Measurements from ENCODE around the gene SLC8A1.
A peak's percentile ranks its signal among the peaks of the same experiment; 100 is the strongest.

The SLC8A1 gene

GRCh38 chr2:40260437-40260836 lies 191.5 kb downstream of the SLC8A1 start:
- no peak for DNase-seq

DNA sequence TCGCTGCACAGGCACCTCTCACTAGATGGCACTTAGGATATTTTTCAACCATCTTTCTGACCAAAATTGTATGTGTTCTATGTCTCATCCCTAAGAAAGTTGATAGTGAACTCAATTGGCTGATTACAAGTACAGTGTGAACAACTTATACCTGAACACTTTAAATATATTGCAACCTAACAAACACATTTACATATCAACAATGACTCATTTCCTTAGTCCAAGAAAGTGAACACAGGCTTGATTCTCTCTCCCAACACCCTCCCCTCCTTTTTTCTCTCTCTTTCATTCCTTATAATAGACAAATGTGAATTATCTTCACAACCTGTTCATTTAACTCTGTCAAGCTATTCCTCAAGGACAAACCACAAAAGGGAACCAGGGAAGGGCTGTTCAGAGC lies 192.0 kb downstream of the SLC8A1 start:
- no peak for DNase-seq

GRCh38 chr2:40258135-40258457 lies 193.8 kb downstream of the SLC8A1 start:
- DNase-seq = no peak

DNA sequence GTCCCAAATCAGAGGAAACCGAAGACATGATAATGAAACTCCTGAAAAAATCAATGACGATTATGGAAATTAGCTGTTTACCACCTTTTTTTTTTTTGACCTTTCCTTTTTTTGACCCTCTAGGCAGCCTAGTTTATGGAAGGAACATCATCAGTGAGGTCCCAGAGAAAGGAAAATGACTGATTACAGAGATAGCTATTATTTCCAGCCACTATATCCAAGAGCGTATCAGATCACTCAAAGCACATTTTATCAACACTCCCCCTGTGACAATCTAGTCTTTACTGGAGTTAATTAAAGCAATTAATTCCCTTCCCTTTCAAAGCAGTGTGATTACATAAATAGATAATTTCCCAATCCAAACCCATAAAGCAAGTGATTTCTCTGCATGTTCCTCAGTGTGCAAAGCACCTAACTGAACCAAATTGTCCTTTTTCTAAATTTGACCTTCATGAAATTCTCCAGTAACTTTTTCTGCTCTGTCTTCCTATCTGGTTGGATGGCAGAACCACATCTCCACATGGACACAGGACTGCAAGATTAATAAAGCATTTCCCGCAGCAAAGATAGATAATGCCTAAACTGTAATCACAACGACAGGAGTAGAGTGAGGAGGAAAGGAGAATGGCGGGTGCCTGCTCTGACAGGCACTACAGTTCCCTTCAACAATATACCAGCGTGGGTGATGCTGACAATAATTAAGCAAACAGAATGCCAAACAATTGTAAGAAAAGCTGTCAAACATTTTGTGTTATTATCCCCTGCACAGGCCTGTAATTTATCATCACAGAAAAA lies 194.4 kb downstream of the SLC8A1 start:
- DNase-seq = no peak

DNA sequence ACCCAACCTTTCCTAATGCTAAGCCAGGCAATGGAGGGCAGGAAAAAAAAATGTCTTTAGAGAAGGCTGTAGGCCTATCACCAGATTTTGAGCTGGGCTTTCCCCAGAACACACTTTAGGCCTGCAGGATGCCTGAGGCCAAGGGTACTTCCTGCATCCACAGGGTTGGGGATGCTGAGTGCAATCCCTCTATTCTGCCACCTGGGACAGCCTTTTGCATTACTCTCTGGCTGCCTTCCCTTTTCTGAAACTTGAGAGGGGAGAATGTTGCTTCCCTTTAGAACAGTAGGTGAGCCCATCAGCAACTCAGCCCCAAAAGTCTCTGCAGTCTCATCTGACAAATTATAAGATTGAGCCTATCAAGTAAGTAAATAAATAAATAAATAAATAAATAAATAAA lies 195.2 kb downstream of the SLC8A1 start:
- DNase-seq = peak; percentile 65

DNA sequence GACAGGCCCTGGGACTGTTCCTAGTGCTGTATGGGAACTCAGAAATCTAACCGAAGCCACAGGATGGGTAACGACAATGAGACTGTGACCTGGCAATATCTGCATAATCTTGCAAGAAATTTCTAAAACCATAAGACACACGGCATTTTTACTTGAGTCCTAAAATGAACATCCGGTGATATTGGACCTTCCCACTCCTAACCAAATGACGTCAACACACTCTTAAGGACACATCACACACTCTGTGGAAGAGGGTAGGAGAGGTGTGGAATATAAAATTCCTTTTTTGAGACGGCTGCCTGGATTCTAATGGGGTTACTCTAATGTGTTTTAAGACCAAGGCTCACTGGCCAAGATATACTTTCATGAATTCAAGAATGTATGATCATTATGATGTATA lies 195.9 kb downstream of the SLC8A1 start:
- DNase-seq = no peak

GRCh38 chr2:40255103-40255502 lies 196.8 kb downstream of the SLC8A1 start:
- DNase-seq = no peak

DNA sequence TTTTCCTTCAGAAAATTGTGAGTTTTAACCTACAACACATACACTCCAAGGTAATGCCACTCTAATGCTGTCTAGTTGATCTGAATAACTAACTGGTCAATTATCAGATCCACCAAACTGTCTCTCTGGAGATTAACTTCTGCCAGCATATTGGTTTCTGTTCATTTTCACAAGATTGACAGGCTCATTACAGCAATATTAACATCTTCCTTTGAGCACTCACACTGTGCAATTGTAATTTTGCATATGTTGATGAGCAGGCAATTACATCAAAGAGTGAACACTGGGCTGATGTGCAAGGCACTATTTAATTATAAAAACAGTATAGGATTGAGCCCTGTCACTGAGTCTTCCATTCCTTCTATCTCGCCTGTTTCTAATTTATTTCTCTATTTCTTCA lies 197.3 kb downstream of the SLC8A1 start:
- DNase-seq = no peak

- peak; percentile 93 for DNase-seq
These were observed 200.8 kb downstream of the SLC8A1 start for GRCh38 chr2:40251137-40251536.

GRCh38 chr2:40249577-40249976 lies 202.3 kb downstream of the SLC8A1 start:
- no peak for DNase-seq

- DNase-seq = peak; percentile 21
These were observed 203.6 kb downstream of the SLC8A1 start for GRCh38 chr2:40248294-40248693.

- peak; percentile 77 for DNase-seq
These were observed 207.2 kb downstream of the SLC8A1 start for GRCh38 chr2:40244675-40245074.

DNA sequence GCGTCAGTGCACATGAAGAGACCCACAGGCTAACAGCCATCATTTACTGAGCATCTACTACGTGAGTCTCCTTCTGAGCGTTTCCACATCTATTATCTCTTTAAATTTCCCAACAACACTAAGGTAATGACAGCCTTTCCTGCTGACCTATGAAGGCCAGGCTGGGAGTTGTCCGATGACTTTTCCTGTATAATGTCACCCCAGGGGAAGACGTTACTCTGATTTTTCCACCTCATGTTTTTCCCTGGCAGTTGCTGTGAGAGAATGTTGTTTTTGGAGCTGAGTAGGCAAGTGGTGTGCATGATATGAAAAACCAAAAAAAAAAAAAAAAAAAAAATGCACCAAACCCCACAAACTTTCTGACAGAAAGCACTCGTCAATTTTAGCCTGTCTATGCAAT lies 207.6 kb downstream of the SLC8A1 start:
- DNase-seq = peak; percentile 14

GRCh38 chr2:40243581-40244187 lies 208.2 kb downstream of the SLC8A1 start:
- peak; percentile 65 for DNase-seq

DNA sequence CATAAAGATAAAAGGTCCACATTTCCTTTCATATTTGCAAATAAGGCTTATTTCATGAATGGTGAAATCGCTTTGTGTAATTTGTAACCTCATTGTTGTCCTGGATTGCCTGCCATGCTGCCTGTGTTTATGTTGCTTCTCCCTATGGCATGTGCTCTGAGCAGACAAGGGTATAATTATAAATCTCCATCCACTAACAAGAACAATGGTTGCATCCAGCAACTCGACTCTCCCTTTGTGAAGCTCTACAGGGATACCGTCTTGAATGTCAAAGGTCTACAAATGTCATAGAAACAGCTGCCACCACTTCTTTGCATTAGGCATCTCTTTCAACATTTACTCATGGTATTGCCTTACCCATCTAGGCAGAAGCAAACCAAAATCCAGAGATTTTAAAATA lies 209.6 kb downstream of the SLC8A1 start:
- peak; percentile 53 for DNase-seq

DNA sequence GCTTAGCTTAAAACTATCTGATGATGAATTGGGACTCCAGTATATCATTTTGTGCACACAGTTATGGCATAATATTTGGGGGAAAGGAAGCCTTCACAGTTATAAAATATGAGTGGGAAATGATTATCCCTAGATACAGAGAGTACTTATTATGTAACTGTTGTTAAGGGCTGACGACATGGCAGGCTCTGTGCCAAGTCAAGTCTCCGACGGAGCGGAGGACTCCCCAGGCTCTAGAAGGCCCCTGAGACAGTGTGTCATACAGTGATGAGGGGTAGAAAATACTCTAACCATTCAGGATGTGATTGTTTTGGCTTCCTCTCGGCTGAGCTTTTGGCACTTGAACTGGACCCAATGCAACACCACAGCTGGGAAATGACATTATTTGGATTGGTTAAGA lies 211.8 kb downstream of the SLC8A1 start:
- DNase-seq = no peak

GRCh38 chr2:40230707-40231432 lies 221.0 kb downstream of the SLC8A1 start:
- DNase-seq = peak; percentile 2

DNA sequence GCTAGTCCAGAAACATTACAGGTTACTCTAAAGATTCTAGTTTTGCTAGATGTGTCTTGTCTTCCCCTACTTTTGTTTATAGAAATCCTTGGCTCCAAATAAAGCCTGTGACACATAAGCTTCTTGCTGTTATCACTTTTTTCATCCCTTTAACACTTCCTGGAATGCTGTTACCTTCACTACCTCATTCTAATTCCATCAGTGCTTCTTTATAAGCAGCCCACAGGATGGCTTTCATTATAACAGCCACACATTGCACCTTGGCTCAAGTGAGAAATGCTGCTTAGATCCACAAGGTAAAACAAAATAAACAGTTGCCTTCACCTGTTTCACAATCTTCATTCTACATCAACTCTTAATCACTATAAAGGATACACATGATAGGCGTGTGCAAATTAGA lies 221.7 kb downstream of the SLC8A1 start:
- no peak for DNase-seq

DNA sequence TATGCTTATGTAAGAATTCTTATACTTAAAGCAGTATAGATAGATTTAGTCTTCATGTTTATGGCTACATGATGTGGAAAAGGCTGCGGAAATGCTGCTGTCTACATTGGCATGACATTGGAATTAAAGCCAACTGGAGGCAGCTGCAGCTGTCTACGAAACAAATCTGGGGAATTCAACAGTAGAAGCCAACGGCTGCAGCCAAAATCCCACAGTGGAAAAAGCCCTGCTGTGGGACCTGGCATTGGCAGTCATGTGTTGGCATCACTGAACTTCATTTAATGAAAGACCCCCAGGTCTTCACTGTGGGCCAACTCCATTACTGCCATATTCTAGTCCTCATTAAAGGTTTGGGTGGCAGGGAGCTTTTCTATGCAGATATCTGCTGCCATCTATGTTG lies 223.6 kb downstream of the SLC8A1 start:
- no peak for DNase-seq

DNA sequence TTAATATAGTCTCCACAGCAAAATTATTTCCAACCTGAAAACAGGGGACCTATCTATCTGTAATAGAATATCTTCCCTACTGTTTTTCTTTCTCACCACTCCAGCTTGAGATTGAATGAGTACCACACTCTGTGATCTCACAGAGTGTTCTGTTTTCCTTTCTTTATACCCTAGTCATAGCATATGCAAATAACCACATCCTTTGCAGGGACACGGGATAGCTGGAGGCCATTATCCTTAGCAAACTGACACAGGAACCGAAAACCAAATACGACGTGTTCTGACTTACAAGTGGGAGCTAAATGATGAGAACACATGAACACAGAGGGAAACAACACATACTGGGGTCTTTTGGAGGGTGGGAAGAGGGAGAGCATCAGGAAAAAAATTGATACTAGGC lies 224.7 kb downstream of the SLC8A1 start:
- no peak for DNase-seq

- DNase-seq = no peak
These were observed 225.3 kb downstream of the SLC8A1 start for GRCh38 chr2:40226637-40227036.

- DNase-seq = no peak
These were observed 226.2 kb downstream of the SLC8A1 start for GRCh38 chr2:40225670-40226210.

DNA sequence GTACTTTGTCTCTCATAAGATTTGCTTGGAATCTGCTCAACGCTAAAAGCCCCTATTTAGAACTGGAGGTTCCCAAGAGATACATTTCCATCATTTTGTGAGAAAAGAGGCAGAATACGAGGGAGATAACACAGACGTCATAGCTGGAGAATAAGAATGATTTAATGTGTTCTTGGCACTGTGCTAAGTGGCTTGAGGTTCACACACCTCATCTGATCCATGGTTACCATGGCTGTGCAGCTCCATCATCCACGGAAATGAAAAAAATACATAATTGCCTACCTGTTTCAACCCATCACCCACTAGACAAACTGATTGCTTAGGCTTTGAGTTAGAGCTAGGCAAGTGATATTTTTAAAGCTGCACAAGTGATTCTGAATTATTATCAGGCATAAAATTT lies 227.6 kb downstream of the SLC8A1 start:
- DNase-seq = no peak

Data from DMS53 (cell line).